NCI-H748 treated with DMSO at 0.1 percent for 48 hours (cell line): ENCODE results near the gene KDM5B.
"Not testable (repeated sequence)": the region's sequence is repeated elsewhere in the genome, so short reads cannot be mapped to it uniquely, and the experiment has no call there.

Experiments used
- DNase-seq: peaks from one replicate; lab custom pipeline; 2025; lab: John Stamatoyannopoulos, UW

Gene KDM5B

GRCh38 chr1:202807926-202808757, at the start of gene KDM5B:
TSS of gene KDM5B (minus strand) at chr1:202808421. CDS start at chr1:202808305, 116 bp downstream.
- peak; percentile 11 for DNase-seq

DNA sequence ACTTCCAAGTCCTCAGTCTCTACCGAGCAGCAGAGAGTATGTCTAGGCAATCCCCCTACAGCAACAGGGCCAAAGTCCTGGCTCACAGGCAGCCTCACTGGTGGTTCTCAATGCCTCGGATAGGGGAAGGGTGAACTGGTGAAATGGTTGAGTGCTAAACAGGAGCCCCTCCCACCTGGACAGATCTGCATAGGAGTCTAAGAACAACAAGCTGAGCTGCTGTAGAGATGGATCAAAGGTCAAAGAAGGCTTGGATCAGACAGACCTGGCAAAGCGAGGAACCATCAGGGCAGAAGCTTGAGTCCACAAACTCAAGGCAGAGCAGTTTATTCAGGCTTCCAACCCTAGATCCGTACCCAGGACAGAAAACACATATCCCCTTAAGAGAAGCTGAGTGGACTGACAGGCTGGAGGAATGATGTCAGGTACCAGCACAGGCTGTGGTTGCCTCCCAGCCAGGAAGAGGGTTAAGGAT, 49.0 kb upstream of the KDM5B start:
- no peak for DNase-seq

- no peak for DNase-seq
Observed at GRCh38 chr1:202856014-202856413, 47.8 kb upstream of the KDM5B start.

GRCh38 chr1:202854787-202855186, 46.6 kb upstream of the KDM5B start:
- no peak for DNase-seq

DNA sequence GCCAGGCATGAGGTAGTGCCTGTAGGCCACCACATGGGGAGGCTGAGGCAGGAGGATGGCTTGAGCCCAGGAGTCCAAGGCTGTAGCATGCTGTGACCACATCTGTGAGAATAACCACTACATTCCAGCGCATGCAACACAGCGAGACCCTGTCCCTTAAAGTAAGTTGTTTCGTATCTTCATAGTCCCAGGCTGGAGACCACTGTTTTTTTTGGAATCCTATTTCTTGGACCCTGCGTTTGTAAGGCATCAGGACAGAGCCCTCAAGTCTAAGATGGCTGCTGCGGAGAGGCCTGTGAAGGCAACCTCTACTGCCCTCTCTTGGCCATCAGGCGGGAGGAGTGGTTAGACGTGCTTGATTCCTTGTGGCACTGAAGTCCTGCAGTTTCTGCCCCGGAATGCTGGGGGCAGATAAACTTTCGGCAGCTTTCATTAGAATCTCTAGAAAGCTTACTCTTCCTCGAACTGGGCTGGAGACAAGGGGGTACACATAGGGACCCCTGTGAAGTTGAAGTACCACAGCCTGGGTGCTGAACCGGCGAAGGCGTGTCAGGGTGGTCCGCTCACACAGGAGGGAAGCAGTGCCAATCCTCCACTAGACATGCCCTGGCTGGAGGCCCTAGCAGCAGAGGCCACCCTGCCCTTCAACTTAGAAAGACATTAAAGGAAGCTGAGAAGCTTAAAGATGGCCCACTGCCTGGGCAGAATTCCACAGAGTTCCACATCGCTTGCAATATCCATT, 44.1 kb upstream of the KDM5B start:
- DNase-seq = no peak

DNA sequence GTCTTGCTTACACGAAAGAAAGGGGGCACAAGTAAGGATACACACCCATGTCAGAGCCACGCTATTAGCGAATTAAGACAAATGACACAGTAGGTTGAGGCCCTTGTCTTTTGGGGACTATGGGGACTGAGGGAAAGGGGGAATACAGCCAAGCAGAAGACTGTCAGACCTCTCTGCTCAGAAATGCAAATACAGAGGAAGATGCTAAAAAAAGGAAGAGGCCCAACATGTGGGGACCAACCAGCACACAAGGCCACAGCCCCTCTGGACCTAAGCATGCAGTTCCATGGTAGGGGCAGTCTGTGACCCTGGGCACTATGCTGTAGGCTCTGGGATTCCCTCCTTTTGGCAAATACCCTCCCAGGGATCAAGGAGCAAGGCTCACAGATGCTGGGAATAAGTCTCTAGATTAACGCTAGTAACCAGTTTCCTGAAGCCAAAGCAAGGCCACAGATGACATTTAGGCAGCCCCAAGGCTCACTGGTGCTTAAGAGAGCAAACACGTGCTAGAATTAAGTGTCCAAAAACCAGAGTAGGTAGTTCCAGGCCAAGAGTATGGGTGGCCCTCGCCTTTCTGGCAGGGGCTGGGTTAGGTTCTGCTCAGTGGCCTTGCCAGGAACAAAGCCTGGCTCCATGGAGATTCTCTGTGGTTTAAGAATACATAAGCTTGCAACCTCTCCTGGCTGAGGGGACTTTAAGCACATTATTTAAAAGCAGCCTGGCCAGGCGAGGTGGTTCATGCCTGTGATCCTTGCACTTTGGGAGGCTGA, 42.6 kb upstream of the KDM5B start:
- no peak for DNase-seq

- no peak for DNase-seq
Observed at GRCh38 chr1:202848191-202848542, 39.9 kb upstream of the KDM5B start.

DNA sequence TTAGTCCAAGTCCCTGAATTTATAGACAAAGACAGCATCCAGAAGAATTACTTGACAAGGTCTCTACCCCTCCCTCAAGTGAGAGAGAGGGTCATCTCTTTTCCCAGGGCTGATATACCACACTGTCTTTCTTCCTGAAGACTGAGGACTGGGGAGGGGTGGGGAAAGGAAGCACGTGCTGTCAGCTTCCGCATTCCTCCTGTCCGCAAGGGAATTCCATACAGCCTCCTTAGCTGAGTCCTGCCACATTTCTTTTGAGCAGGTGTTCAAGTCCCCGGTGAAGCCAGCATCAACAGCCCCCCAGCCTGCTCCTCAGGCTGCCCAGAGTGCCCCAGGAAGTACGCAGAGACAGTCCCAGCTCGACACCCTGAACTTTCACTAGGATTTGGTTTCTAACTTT, 36.7 kb upstream of the KDM5B start:
- no peak for DNase-seq

- no peak for DNase-seq
Observed at GRCh38 chr1:202844259-202844658, 36.0 kb upstream of the KDM5B start.

DNA sequence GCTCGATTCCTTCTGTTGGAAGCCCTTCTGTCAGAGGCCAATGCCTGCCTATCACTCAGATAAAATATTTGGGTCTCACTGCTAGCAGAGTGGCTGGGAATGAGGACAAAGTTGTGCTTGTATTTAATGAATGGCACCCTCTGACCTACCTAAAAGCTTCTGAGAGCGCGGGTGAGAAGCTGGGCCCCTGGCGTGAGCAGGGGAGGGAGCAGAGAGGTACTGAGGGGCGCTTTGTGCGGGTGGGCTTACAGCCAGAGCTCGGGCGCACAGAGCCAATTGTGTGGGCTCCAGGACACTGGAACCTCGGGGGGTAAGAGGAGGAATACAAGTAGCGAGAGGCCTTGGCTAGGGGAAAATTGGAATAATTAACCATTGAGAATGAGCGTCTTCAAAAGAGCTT, 34.9 kb upstream of the KDM5B start:
- DNase-seq = no peak

GRCh38 chr1:202837746-202838262, 29.6 kb upstream of the KDM5B start:
- no peak for DNase-seq

- no peak for DNase-seq
Observed at GRCh38 chr1:202836623-202837403, 28.6 kb upstream of the KDM5B start.

DNA sequence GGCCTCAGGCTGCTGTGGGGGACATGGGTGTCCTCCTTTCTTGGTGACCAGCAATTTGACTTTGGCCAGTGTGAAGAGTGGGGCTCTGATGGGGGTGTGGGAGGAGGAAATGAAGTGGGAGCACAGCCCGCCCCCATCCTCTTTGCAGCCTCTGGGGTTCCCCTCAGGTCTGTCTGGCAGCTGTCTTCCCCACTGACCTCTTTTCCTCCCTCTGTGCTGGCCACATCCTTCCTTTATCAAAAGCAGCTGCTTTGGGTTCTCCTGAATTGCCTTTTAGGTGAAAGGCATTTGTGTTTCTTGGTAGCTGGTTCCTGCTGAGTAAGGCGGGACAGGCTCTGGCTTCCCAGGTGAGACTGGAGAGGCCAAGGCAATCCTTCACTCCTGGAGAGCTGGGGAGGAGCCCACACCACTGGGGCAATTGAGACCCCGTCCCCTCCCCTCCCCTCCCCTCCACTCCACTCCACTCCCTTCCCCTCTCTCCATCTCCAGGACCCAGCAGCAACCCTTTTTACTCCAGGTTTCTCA, 27.4 kb upstream of the KDM5B start:
- no peak for DNase-seq

- no peak for DNase-seq
Observed at GRCh38 chr1:202834771-202835547, 26.7 kb upstream of the KDM5B start.

DNA sequence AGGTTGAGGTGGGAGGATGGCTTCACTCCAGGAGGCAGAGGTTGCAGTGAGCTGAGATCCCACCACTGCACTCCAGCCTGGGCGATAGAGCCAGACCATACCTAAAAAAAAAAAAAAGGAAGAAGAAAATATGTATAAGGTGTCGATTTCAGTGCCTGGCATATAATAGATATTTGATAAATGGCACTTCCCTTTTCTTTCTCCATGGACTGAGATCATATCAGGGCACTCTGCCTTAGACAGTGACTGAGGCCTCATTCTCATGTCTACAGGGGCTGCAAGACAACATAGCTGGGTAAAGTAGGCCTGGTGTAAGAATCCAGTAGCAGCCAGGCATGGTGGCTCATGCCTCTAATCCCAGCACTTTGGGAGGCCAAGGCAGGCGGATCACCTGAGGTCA, 23.7 kb upstream of the KDM5B start:
- no peak for DNase-seq

GRCh38 chr1:202829223-202829622, 21.0 kb upstream of the KDM5B start:
- not testable (repeated sequence) for DNase-seq

GRCh38 chr1:202825748-202826147, 17.5 kb upstream of the KDM5B start:
- DNase-seq = no peak

DNA sequence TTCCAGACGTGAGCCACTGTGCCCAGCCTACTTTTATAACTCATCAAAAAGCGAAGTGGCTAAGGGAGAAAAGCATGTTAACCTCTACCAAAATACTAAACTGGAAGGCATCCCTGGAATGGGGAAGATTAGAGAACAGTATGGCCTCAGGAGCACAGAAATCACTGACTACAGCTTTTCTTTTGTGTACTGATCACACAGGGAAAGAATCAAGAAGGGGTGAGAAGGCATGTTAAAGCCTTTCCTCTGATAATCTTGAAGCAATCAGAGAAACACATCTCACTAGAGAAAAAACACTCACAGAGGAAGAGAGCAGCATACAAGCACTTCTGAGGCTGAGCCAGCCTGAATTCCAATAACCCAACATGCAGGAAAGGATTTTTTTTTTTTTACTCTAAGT, 13.2 kb upstream of the KDM5B start:
- DNase-seq = no peak

GRCh38 chr1:202818819-202819218, 10.6 kb upstream of the KDM5B start:
- DNase-seq = no peak

DNA sequence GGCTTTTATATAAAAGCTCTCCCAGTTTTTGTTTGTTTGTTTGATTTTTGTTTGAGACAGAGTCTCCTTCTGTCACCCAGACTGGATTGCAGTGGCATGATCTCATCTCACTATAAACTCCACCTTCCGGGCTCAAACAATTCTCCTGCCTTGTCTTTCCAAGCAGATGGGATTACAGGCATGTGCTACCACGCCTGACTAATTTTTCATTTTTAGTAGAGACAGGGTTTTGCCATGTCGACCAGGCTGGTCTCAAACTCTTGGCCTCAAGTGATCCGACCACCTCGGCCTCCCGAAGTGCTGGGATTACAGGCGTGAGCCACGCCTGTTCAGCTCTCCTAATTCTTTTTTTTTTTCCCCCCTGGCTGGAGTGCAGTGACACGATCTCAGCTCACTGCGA, 6.9 kb upstream of the KDM5B start:
- no peak for DNase-seq
